ENCODE results near the gene LRAT.
"Not testable (repeated sequence)": the region's sequence is repeated elsewhere in the genome, so short reads cannot be mapped to it uniquely, and the experiment has no call there.

Gene LRAT

DNA sequence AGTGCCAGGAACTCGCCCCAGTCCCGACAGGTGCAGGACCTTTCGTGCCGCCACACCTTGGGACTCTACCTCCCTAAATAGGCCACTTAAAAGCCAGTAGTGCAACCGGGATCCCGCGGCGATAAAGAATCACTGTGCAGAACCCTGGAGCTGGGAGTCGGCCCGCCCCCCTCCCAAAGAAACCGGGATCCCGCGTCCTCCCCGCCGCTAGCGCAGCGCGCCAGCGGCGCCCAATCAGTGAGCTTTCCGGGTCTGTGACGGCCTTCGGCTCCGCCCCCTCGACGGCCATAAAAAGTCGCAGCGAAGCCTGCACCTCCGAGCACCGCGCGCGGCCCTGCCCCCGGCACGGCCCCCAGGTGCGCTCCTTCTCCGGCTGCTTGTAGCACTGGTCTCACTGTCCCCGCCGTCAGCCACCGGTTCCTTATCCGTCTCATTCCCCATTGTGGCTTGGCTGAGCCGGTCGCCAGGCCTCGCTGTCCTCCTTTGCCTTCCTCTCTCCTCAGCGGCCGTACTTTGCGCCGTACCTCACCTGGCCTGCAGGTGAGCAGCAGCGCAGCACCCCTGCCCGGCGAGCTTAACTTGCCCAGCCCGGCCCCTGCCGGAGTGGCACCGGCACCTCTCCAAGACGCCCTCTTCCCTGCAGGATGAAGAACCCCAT lies at the start of gene LRAT:
LRAT (plus strand) TSS at position 318 of the 658 bp plus-strand sequence; CDS start at position 645, 327 bp downstream.
- no peak for DNase-seq

DNA sequence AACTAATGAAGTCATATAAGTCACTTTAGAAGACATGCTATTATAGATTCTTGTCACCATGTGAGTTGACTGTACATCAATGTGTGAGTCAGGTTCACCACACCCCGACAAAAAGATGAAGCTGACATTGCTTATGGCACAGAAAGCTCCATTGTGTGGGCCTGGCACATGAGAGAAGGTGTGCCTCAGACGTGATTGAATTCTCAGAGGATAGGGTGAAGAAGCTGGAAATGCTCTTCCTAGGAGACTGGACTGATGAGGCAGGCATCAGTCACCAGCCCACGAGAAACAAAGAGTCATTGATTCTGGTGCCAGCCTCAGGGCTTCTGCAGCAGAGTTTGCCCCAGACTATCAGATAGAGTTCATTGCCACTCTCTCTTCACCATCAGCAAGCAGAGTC lies 35.9 kb upstream of the LRAT start:
- DNase-seq = no peak

DNA sequence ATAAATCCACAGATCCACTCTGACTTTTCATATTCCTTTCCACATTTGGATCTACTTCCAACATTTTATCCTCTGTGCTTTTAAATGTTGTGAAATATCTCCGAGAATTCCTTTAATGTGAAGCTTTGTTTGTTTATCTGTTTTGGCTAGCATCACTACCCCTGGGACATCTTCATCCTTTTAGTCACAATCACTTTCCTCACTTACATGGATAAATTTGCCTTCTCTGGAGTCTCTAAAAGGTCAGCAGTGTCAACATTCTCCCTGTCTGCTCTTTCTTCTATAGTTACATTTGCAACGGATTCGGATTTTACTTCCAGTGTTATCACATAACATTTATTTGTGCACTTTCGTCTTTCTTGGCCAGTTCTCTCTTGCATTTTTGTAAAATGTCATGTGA lies 34.2 kb upstream of the LRAT start:
- no peak for DNase-seq

DNA sequence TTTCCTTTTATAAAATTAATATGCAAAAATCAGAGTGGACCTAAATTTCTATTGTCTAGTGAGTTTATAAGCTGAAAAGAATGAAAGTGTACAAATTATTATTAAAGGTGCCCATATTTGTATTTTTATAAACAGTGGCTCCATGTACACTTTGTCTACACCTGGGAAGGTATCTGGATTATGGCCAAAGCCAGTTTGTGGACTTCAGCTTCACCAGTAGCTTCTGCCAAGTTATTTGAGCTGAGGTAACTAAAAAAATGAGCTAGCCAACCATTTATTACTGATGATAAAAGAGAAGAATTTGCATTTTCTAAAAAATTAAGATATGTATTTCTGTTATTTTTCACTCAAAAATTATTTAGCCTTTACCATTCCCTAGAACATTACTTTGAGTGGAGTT lies 32.3 kb upstream of the LRAT start:
- no peak for DNase-seq

DNA sequence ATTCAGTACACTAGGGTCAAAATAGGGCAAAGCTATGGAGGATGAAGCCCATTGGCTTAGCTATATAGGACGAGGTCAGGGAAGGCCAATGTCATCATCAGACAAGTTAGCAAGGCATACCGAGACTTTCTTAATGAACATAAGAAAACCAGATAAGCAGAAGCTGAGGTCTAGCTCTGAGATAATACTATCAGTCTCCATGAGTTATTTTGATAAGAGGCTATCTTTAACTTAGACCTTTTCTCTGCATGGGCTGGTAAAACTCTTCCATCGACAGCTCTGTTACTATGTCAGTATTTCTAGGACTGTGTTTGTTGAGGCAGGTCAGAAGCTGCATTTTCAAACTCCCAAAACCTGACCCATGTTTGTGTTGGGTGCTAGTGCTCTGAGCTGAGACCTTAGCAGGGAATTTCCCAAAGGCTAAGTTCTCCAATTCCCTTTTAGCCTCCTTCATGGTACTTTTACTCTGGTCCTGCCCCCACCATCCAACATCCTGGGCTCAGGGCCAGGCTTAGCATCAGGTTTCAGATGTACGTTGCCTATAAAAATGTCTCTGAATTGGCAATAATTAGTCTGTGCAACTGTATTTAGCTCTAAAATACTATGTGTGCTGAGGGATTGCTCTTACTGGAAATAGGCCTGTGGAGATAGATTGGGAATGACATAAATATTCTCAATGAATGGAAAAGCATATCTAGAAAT lies 29.3 kb upstream of the LRAT start:
- no peak for DNase-seq

DNA sequence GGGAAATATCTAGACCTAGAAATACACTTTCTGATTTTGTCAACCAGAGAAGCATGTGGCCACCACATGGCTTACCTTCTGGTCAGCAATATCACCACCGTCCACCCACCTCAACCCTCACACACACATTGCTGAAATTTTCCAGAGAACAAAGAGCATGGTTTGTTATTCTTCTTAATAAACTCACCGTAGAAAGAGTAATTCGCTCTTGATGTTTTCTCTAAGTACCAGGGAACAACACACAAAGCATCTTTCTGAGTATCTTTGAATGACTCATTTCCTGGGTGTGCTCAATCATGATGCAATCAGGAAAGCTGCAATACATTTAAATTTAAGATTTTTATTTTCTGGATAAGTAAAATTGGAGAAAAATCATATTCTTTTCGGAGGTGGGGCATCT lies 24.7 kb upstream of the LRAT start:
- DNase-seq = no peak

DNA sequence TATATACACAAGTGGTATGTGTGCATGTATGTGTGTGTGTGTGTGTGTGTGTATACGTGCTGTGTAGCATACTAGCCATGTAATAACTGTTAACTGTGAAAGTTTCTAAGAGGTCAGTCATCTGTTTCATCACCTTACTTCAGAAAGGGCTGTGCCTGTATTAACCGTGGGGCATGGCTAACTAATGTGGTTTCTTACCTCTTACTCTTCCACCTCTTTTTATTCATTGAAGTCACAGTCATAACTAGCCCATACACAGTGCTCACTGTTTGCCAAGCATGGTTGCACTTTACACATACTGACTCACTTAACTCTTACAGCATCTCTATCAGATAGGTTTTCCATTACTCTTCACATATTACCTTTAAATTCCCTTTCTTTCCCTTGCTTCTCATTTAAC lies 23.7 kb upstream of the LRAT start:
- no peak for DNase-seq

DNA sequence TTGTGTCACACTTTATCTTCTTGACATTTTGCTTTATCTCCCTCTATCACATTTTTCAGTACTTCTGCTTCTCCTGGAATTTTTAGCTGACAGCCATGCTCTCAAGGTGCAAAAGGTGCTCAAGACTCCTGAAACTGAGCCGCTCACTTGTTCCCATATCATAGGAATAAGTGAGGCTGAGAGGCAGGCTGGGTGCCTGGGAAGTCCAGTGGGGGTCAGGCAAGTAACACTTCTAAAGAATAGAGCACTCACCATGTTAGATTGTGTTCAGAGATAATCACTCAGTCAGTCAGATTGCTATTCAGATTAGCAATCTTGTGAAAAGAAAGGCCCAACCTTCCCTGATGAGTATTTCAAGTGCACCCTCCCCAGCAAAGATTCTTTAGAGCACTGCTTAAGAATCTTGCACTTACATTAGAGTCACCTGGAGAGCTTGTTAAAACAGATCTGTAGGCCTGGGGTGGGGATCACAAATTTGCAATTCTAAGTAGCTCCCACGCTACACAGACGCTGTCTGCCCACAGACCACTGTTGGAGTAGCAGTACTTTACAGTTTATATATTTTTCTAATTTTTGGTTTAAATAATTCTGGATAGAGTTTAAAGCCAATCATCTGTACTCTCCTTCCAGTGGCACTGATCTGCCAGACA lies 23.1 kb upstream of the LRAT start:
- no peak for DNase-seq

DNA sequence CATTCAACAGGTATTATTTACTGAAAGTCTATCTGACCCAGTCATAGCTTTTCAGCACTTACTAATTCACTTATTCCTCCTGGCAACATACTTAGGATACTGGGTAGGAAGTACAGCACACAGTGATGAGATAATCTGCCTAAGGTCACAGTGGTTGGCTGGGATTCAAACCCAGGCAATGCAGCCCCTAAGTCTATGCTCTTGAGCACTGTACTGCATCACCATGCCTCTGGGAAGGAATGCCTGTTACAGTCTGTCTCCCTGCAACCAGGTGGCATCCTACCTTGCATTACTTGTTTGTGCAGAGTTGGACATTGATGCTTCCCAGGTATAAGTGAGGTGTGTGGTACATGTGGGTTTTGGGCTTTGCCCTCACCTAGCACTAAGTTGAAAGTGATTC lies 21.5 kb upstream of the LRAT start:
- no peak for DNase-seq

DNA sequence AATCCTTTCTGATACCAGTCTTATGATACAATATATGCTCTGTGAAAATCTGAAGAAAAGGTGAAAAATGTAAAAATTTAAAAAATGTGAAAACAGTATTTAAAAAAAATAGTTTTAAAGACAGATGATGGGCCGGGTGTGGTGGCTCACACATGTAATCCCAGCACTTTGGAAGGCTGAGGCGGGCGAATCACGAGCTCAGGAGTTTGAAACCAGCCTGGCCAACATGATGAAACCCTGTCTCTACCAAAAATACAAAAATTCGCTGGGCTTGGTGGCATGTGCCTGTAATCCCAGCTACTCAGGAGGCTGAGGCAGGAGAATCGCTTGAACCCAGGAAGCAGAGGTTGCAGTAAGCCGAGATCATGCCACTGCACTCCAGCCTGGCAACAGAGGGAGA lies 20.2 kb upstream of the LRAT start:
- not testable (repeated sequence) for DNase-seq

DNA sequence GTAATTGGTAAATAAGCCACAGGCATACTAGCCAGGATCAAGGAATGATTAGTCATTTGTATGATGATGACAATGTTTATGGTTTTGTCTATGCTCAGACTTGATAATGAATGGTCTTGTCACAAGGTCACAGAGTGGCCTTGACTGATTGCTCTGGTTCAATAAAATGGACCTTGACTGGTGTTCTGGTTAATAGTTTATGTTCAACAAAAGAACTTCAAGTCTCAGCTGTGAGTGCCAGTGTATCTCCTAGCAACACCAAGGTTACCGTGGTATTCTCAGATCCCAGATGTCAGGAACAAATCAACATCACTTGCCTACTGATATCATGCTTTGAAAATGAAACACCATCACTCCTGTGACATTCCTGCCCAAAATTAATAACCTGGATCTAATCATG lies 16.3 kb upstream of the LRAT start:
- no peak for DNase-seq

DNA sequence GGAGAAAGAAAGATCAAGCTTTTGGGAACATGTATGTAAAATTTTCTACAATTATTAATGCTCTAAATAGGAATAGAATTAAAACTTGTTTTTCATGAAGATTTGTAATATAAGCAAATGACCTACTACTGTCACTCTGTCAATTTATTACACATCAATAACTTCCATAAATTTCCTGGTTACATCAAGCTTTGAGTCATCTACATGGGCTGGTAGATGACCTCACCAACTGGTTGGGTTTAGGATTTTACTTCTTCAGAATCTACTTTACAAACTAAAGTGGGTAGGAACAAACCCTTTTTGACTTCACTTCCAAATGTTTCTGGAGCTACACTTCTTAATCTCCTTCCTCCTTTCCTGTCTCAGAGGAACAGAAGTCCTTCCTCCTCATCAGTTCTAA lies 12.0 kb upstream of the LRAT start:
- DNase-seq = no peak

DNA sequence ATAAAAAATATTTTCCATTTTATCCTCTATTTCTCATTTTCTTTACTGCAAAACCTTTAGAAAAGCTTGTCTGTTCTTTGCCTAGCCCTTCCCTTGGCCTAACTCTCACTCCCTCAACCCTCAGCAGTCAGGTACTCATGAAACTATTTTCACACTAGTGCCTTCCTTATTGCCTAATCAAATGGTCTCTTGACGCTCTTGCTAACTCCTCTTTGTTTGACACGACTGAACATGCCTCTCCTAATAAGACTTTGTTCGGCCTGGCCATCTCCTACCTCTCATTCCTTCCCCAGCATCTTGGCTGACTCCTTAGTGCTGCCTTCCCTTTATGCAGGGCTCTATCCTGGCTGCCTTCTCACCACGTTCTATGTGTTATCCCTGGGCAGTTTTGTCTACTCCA lies 11.1 kb upstream of the LRAT start:
- no peak for DNase-seq

DNA sequence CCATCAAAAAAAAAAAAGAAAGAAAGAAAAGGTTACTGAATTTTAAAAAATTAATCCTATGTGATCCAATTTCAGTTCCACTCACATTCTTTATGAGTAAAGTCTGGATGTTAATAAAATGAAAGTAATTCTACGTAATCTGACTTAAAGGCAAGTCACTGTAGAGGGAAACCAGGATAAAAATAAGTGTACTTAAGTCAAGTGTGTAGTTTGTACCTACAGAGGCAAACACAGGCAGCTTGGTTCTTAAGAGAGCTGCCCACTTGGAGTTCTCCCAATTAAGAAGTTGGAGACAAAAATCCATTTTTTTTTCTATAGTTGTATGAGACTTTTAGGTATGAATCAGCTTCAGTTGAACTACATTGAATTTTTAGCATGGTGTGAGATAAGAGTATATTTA lies 7.0 kb upstream of the LRAT start:
- DNase-seq = no peak

DNA sequence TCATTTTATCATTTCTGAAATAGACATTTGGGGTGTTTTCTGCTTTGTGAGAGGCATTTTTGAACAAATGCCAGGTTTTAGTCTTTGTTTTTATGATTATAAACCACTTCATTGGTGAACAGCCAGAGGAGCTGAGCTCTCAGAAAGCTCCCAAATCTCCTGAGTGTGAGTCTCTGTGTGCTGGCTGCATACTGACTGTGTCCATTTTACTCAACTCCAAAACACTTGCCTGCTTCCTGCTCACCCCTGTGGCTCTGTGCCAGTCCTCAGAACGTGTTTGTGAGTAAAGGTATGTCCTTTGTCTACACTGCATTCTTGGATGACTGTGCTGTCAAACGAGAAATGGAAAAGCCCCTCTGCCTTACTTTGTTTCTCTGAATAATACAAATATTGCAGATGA lies 5.4 kb upstream of the LRAT start:
- DNase-seq = no peak

DNA sequence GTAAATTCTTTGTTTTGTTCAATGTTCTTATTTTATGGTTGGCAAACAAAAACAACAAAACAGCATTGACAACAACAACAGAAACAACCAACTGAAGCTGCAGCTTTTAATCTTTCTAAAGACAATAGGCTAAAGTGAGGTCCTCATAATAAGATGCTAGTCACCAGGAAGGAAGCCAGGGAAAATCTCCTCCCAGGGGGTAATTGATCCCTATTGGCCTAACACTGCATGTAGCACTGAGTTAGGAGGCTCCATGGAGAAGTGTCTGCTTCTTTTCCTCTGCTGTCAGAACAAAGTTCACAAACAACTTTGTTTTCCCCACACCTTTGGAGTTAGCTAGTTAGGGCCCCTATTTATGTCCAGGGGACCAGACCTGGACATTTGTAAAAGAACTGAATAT lies 4.7 kb upstream of the LRAT start:
- DNase-seq = no peak

DNA sequence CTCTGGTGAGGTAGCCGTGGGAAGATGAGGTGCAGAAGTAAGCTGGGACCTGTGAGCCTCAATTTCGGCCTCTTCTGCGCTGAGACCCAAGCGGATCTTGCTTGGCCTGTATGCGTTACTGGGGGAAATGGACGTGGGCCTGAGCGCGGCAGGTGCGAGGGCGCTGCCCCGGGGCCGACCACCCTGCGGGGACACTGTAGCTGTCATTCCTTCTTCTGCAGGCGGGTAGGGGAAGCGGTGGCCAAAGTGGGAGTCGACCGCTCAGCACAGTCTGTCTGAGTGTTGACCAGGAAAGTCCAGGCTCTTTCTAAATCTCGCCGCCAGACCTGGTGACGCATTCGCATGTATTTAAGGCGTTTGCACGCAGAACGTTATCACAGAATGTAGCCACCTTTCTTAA lies 3.3 kb upstream of the LRAT start:
- no peak for DNase-seq

DNA sequence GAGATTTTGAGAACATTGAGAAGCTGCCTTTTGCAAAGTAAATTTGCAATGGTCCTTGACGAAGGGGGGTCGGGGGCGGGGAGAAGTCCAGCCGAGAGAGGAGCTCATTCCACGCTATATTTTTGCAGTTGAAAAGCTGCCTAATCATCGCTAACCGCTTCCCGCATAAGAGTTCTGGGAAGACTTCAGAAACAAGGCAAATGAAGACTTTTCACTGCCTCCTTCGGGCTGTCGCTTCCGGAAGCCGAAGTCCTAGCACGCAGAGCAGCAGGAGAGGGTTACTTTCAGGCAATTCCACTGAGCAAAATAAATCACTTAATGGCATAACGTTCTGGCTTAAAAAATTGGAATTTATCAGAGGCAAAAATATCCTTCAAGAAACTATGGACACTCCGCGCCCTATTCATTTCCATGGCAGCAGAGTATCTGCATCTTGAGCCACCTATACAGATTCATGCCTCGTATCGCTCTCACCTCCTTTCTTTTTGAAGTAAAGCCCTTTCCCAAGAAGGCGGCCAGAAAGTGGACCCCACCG lies 2.6 kb upstream of the LRAT start:
- DNase-seq = no peak

DNA sequence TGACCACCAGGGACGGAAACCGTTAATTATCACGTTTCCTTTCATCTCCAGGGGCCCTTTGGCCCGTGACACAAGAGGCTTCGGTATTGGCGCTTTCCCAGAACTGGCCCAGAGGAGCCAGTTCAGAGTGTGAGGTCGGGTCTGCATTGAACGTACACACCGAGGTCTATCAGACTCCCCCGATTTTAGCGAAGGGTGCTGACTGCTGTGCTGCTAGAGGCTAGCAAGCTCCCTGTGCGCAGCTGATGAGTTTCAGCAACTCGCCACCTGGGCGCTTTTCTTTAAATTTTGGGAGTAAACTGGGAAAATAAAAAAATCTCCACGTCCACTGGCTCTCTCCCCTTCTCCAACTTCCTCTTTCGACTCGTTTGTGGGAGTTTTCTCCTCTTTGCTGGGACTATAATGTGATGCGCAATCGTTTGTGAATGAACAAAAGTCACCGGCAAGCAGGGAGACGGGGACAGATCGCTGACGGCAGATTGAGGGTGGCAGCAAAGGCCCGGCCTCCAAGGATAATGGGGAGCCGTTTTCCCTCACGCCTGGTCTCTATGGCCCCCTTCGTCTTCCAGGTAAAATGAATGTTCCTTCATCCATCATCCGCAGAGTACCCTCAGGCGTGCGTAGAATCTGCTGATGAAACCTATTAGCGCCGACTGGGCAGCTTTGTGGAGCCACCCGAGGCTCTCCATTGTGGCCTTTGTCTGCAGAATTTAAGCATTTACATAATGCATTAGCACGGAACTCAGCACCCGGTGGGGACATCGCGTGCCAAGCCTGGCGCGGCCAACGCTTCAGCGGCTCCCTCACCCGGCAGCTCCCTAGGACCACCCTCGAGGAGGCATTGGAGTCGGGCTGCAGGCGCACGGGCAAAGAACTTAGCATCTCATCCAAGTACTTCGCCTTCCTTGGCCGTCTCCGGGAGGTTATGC lies 1.6 kb upstream of the LRAT start:
- no peak for DNase-seq

DNA sequence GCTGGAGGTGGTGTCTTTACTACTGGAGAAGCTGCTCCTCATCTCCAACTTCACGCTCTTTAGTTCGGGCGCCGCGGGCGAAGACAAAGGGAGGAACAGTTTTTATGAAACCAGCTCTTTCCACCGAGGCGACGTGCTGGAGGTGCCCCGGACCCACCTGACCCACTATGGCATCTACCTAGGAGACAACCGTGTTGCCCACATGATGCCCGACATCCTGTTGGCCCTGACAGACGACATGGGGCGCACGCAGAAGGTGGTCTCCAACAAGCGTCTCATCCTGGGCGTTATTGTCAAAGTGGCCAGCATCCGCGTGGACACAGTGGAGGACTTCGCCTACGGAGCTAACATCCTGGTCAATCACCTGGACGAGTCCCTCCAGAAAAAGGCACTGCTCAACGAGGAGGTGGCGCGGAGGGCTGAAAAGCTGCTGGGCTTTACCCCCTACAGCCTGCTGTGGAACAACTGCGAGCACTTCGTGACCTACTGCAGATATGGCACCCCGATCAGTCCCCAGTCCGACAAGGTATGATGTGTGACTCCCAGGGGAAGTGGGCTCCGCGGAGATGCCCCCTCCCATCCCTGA lies 634 bp downstream of the LRAT start:
- no peak for DNase-seq

DNA sequence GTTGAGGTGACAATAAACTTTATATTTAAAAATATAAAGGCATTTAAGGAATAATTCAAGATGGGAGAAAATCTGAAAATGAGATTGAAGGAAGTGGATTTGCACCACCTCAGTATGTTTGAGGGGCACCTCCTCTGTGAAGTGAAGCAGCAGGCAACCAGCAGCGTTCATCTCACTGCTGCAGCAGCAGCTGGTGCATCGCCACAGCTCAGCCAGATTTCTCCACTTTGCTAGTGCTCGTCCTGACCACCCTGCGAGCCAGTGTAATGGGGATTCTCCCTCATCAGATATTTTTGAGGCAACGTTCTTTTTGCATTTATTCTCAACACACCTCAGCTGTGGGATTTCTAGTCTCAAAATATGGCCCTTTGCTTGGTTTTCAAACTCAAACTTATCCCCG lies 13.9 kb downstream of the LRAT start:
- no peak for DNase-seq

DNA sequence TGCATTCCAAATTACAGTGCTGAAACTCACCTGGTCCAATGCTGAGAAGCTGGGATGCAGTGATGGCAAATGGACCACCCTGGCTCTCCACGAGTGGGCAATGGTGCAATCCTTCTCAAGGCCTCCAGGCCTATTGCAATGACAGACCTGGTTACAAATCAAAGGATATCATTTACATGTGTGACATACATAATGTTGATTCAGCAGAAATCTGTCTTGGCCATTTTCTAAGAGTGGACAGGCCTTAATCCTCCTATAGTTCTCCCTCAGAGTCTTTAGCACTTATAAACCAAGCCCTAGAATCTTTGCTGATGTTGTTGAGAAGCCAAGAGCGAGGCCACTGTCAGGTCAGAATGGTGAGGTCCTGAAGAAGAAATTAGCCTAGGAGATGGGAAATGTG lies 17.1 kb downstream of the LRAT start:
- DNase-seq = no peak

DNA sequence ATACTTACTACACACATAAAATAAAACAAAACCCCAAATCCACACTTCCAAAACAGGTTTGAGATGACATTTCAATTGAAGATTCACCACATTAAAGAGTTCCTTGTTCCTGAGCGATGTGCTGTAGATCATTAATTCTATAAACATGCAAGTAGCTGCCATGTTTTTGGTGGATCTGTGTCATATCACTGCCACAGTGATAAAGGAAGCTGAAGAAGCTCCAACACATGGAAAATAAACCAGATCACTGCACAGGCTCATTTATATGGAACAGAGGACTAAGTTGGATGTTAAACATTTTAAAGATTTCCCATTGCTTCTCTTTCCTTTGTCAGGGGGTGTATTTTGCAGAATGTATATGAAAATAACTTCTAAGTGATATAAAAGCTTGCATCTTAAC lies 34.5 kb downstream of the LRAT start:
- no peak for DNase-seq
